H1 (cell line): ENCODE measurements around the gene EHHADH.

Experiments
- CEBPB ChIP-seq: IDR thresholded peaks from 2 replicates; pipeline ENCODE4 v1.6.1; 2012; ENCODE audit warnings: low read depth, low read length
- EP300 ChIP-seq, 2 experiments: IDR thresholded peaks; 1 replicate in 1 of 2; 2 replicates in 1 of 2; pipeline ENCODE4 v1.6.1; 2011 to 2012; ENCODE audit warnings: low read depth in 2 of 2, low read length in 2 of 2, mild to moderate bottlenecking in 2 of 2, borderline replicate concordance in 1 of 2, inconsistent platforms in 1 of 2, moderate library complexity in 1 of 2
- EZH2 ChIP-seq: fragments of 200-600 bp; sonication (generic); IDR thresholded peaks from 2 replicates; pipeline ENCODE4 v1.7.1; 2012; ENCODE audit warnings: low read depth, mild to moderate bottlenecking, moderate library complexity, low read length, inconsistent platforms; ENCODE audit not compliant: severe bottlenecking
- NRF1 ChIP-seq: IDR thresholded peaks from 2 replicates; pipeline ENCODE4 v1.6.1; 2011; ENCODE audit warnings: mild to moderate bottlenecking, low read depth, low read length, improper control_type of control experiment
- POLR2A ChIP-seq, 2 experiments: IDR thresholded peaks; 1 replicate in 1 of 2; 2 replicates in 1 of 2; pipeline ENCODE4 v1.6.1; 2011; ENCODE audit warnings: low read depth in 2 of 2, low read length in 2 of 2, mild to moderate bottlenecking in 2 of 2; ENCODE audit errors: control extremely low read depth in 1 of 2
- POLR2AphosphoS5 ChIP-seq: IDR thresholded peaks from 2 replicates; pipeline ENCODE4 v1.6.1; 2011; ENCODE audit warnings: low read depth, low read length
- RXRA ChIP-seq: IDR thresholded peaks from 2 replicates; pipeline ENCODE4 v1.6.1; 2011; ENCODE audit warnings: low read depth, mild to moderate bottlenecking, low read length, moderate library complexity; ENCODE audit not compliant: insufficient read depth
- TAF1 ChIP-seq: IDR thresholded peaks from 2 replicates; pipeline ENCODE4 v1.6.1; 2011; ENCODE audit warnings: mild to moderate bottlenecking, low read depth, low read length
- TAF7 ChIP-seq: optimal IDR thresholded peaks from 2 replicates; pipeline ENCODE3; 2011; ENCODE audit warnings: low read depth, mild to moderate bottlenecking, inconsistent platforms, low read length, moderate library complexity, borderline replicate concordance
- YY1 ChIP-seq: IDR thresholded peaks from 2 replicates; pipeline ENCODE4 v1.6.1; 2011; ENCODE audit warnings: low read depth, mild to moderate bottlenecking, low read length
- TF ChIP-seq, protein P1 (sequence below), 3 experiments: IDR thresholded peaks; 1 replicate in 2 of 3; 2 replicates in 1 of 3; pipeline versions ENCODE4 v1.5.1 to v1.6.1; 2011; ENCODE audit warnings: low read length in 3 of 3, mild to moderate bottlenecking in 3 of 3, inconsistent platforms in 2 of 3, low read depth in 1 of 3, moderate library complexity in 1 of 3; ENCODE audit not compliant: insufficient read depth in 1 of 3; ENCODE audit errors: control extremely low read depth in 1 of 3

DNA sequence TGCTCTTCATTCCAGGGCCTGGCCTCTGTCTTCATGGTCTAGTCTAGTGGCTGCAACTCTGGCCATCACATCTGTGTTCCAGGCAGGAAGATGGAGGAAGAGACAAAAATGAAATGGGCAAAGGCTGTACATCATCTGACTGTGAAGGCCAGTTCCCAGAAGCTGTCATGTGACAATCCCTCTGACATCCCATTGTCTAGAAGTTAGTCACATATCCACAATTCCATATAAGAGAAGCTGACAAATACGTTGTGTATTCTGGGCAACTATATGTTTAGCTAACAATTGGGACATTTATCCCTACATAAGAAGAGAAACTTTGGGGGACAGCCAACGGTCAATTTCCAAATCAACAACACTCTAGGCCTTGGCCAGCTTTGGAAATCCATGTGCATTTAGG, 66.5 kb downstream of the EHHADH start:
- no peak for TF ChIP-seq EP300 (IDR thresholded peaks at IDR 0.05; ENCODE audit: borderline replicate concordance in 1 of 2, low read depth in 2 of 2, low read length in 2 of 2)
- TF ChIP-seq, protein P1, sequence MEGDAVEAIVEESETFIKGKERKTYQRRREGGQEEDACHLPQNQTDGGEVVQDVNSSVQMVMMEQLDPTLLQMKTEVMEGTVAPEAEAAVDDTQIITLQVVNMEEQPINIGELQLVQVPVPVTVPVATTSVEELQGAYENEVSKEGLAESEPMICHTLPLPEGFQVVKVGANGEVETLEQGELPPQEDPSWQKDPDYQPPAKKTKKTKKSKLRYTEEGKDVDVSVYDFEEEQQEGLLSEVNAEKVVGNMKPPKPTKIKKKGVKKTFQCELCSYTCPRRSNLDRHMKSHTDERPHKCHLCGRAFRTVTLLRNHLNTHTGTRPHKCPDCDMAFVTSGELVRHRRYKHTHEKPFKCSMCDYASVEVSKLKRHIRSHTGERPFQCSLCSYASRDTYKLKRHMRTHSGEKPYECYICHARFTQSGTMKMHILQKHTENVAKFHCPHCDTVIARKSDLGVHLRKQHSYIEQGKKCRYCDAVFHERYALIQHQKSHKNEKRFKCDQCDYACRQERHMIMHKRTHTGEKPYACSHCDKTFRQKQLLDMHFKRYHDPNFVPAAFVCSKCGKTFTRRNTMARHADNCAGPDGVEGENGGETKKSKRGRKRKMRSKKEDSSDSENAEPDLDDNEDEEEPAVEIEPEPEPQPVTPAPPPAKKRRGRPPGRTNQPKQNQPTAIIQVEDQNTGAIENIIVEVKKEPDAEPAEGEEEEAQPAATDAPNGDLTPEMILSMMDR (IDR thresholded peaks at IDR 0.05; ENCODE audit: control extremely low read depth in 1 of 3, insufficient read depth in 1 of 3, low read depth in 1 of 3, low read length in 3 of 3) = no peak
- no peak for TF ChIP-seq NRF1
- TF ChIP-seq POLR2A (IDR thresholded peaks at IDR 0.05; ENCODE audit: control extremely low read depth in 1 of 2, low read depth in 2 of 2, low read length in 2 of 2) = no peak
- no peak for TF ChIP-seq RXRA
- no peak for TF ChIP-seq TAF1
- TF ChIP-seq EZH2 = no peak
- TF ChIP-seq YY1 = no peak
- no peak for TF ChIP-seq POLR2AphosphoS5
- TF ChIP-seq CEBPB = no peak
- no peak for TF ChIP-seq TAF7
